DMS79 treated with DMSO at 0.1 percent for 48 hours (cell line): ENCODE measurements around the gene H6PD.

Experiments
- DNase-seq: peaks from one replicate; lab custom pipeline; 2025; lab: John Stamatoyannopoulos, UW

H6PD gene

DNA sequence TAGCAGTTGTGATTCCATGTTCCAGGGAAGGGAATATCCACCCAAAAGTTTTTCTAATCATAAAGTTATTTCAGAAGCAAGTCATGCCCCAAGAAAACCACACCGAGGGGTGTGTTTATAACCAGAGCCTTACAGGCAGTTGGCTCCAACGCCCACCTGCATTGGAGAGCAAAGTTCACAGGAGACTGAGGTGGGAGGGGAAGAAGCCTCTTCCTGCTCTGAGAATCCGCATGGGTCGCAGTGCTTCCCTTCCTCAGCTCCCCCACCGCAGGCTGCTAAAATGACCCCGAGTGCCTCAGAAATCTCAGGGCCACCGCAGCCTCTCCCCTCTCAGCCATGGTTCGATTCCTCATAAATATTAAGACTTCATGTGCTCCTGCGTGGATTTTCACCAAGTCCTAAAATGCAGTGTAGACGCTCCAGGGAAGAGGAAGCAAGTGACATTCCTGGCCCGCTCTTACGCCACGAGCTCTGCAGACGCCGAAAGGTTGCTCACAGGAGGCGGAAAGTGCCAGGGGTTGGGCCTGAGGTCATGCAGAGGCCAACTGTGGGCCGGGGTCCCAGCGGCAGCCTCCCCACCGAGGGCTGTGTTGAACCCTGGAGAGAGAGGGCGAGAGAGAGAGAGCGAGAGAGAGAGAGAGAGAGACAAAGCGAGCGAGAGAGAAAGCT lies 44.7 kb downstream of the H6PD start:
- no peak for DNase-seq

- no peak for DNase-seq
Observed at GRCh38 chr1:9280015-9280860, 45.7 kb downstream of the H6PD start.

DNA sequence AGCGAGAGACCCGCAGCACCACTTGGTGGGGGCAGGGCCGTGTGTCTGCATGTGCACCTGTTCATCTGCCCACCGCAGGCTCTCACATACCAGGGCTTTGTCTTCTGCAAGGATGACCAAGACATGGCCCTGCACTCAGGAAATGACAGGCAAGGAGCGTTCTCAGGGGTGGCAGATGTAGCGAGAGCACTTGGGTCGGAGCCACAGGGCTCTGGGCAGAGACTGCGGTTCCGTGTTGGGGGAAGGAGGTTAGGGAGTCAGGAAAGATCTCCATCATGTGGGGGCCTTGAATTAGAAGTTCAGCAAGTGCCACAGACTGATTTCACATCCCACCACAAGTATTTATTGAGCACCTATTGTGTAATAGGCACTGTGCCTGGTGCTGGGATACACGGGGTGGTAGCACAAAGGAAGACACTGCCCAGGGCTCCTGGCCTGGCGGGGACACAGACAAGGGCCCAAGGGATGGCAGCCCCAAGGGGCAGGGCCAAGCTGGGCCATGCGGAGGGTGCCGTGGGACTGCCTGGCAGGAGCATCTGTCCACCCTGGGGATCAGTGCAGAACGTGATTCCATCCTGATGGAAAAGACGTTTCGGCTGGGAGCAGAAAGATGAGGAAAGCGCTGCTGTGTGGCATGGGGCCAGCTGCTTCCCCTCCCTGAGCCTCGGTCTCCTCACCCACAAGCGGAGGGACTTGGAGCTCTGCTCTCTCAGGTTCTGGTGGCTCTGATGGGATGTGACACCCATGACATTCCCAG lies 46.7 kb downstream of the H6PD start:
- DNase-seq: no peak

- no peak for DNase-seq
Observed at GRCh38 chr1:9281908-9282695, 47.5 kb downstream of the H6PD start.

DNA sequence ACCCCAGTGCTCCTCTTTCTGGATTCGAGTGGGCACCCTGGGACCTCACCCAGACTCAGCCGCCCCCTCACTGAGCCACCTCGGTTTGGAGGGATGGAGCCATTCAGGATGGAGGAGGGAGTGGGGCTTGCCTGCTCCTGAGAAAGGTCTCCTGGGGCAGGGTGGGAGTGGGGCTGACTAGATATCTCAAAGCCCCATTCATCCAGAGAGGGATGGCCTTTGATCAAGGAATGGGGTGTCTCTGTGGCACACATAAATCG lies 48.1 kb downstream of the H6PD start:
- no peak for DNase-seq

GRCh38 chr1:9284061-9284460 lies 49.5 kb downstream of the H6PD start:
- no peak for DNase-seq

DNA sequence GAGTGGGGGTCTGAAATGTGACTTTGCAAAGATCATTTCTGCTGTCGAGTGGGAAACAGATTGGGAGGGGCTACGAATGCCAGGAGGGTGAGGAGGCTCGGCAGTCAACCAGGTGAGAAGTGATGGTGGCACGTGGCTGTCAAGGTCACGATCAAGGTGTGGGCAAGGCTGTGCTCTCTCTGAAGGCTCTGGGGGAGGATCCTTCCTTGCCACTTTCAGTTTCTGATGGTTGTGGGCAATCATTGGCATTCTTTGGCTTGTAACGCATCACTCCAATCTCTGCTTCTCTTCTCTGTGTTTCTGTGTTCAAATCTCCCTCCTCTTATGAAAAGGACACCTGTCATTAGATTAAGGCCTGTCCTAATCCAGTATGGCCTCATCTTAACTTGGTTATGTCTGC lies 52.0 kb downstream of the H6PD start:
- DNase-seq: no peak

- peak; percentile 5 for DNase-seq
Observed at GRCh38 chr1:9289090-9289534, 54.5 kb downstream of the H6PD start.

- no peak for DNase-seq
Observed at GRCh38 chr1:9289711-9290485, 55.3 kb downstream of the H6PD start.

- DNase-seq: peak; percentile 59
Observed at GRCh38 chr1:9291914-9292360, 57.4 kb downstream of the H6PD start.

GRCh38 chr1:9292361-9293240 lies 58.0 kb downstream of the H6PD start, which contains the start of gene SPSB1:
Gene SPSB1, plus strand, starts transcription at chr1:9292894. Its CDS starts 62,998 bp downstream, at chr1:9355892.
- DNase-seq: peak; percentile 56

DNA sequence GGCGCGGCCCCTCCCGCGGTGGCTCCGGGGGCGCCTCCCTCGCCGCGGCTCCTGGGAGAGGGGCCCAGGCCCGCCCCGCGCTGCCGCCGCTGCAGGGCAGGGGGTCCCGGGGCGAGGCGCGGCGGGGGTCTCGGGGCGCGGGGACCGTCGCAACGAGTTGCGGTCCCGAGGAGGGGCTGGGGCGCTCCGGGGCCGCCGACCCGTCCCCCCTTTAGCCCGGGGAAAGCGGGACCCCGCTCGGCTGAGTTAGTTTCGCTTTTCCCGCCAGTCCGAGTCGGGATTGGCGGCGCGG lies 58.6 kb downstream of the H6PD start:
- DNase-seq: no peak

- peak; percentile 42 for DNase-seq
Observed at GRCh38 chr1:9293533-9294404, 59.2 kb downstream of the H6PD start.

DNA sequence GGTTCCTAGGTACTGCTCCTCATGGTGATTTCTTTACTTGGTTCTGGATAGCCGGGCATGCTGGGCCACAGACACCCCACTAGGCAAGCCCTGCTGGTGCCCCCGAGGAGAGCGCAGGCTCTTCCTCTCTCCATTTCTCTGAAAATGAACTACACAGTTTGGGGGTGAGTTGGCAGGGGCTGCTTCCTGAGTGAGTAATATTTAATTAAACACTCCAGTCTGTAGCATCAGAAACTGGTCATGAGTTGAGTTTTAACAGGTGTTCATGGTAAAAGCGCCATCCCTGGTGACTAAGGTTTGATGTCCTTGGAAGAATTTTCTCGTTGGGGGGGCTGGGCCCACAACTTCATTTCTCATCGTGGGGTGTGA lies 59.8 kb downstream of the H6PD start:
- DNase-seq: no peak

DNA sequence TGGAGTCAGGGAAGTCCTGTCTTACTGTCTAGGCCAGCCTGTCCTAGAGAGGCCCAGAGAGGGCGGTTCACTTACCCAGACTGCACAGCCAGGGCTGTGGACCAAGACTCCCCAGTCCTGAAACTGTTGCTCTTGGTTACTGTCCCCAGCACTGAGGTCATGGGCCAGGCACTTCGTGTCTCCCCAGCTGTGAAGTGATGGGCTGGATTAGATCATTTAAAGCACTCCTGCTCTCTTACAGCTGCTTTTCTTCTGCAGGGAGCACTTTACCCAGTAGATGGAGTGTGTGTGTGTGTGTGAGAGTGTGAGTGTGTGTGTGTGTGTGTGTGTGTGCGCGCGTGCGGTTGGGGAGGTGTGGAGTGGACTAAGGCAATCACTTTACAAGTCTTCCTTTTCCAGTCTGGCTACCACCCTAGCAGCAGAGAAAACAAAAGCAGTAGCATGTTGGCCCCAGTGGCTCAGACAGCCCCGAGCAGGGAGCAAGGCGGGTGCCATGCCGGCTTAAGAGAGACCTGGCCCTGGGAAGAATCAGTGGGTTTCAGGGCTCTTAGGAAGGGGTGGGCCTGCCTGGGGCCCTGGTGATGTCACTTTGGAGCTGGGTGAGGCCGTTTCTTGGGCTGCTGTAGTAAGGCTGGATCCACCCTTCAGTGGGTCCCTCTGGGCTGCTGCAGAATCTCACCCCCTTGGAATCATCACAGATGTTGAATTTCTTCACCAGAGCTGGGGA lies 60.5 kb downstream of the H6PD start:
- peak; percentile 21 for DNase-seq

DNA sequence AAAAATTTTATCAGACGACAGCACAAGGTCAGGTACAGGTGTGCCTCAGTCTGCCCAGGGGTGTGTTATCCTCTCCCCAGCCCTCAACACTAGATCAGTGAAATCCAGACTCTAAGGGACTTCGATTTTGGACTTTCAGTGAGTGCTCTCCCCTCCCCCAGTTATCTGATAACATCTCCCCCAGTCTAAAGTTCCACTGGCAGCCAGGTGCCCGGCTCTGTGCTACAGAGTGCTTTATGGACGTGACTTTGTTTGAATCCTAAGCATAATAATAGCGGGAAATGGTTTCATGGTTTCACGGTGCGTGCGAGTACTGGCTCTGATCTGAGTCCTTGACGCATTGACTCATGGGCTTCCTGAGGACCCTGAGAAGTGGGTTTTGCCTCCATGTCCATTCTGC lies 61.3 kb downstream of the H6PD start:
- no peak for DNase-seq

DNA sequence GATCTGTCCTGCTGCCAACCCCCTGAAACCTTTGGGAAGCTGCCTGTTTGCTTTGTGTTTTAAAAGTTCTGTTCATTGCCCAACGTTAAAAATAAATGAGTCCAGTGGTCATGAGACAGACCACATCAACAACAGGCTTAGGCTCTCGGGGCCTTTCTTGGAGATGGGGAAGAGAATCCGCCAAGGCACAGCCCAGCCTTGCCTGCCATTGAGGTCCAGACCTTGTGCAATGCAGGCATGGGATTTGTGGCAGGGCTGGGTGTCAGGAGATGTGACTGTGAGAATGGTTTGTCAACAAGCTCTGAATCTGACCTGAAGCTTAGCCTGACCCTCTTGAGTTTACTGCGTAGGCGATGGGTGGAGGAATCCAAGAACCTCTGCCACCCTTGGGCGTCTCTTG lies 62.3 kb downstream of the H6PD start:
- DNase-seq: no peak

DNA sequence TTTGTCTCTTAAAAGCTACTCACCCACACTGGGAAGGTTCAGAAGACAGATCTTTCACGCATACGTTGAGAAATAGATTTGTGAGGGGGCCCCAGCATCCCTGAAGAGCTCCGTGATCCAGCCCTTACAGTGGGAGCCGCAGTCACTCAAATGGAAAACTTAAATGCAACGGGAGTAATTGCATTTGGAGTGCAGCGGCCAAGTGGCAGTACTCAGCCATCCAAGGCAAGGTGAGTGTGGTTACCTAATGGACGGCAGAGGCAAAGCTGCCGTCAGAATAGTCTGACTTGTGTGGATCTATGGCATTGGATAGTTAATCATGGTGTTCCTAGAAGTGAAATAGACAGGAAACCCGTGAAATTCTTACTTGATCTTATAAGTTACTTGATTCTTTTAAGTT lies 63.3 kb downstream of the H6PD start:
- peak; percentile 91 for DNase-seq

- no peak for DNase-seq
Observed at GRCh38 chr1:9298282-9298681, 63.7 kb downstream of the H6PD start.
